ENCODE data around the gene PRTG. TPM values are rescaled to one million over a fixed set of nuclear protein-coding genes. Genes with fewer than 3 reads are reported as not detected.

The PRTG gene
- total RNA-seq, 4 donors from 2014 or later = 1.8 to 6.8 (median 2.9) TPM

- TF ChIP-seq CTCF (IDR thresholded peaks at IDR 0.05) = no peak
- ATAC-seq (ENCODE audit: low FRiP score) (no peak), DNase-seq (ENCODE audit: low spot score) (no peak)
Measured at GRCh38 chr15:55659481-55659880, 83.5 kb downstream of the PRTG start.

- ATAC-seq (ENCODE audit: low FRiP score) (no peak), DNase-seq (ENCODE audit: low spot score) (no peak)
- no peak for TF ChIP-seq CTCF (IDR thresholded peaks at IDR 0.05)
Measured at GRCh38 chr15:55658886-55659285, 84.1 kb downstream of the PRTG start.

- no peak for TF ChIP-seq CTCF (IDR thresholded peaks at IDR 0.05)
- DNase-seq (ENCODE audit: low spot score) (no peak), ATAC-seq (ENCODE audit: low FRiP score) (no peak)
Measured at GRCh38 chr15:55654561-55655031, 88.4 kb downstream of the PRTG start.

- DNase-seq (ENCODE audit: low spot score) = no peak
- no peak for TF ChIP-seq CTCF (IDR thresholded peaks at IDR 0.05)
- no peak for ATAC-seq (ENCODE audit: low FRiP score)
Measured at GRCh38 chr15:55652909-55653495, 90.0 kb downstream of the PRTG start.

- TF ChIP-seq CTCF (IDR thresholded peaks at IDR 0.05) = no peak
- ATAC-seq (ENCODE audit: low FRiP score) = no peak
- DNase-seq (ENCODE audit: low spot score) = no peak
Measured at GRCh38 chr15:55652359-55652758, 90.6 kb downstream of the PRTG start.

- no peak for TF ChIP-seq CTCF (IDR thresholded peaks at IDR 0.05)
- ATAC-seq (ENCODE audit: low FRiP score) = no peak
Measured at GRCh38 chr15:55649058-55649423, 93.9 kb downstream of the PRTG start.

GRCh38 chr15:55638764-55639163 is 104.2 kb downstream of the PRTG start:
- TF ChIP-seq CTCF (IDR thresholded peaks at IDR 0.05) = no peak
- no peak for DNase-seq (ENCODE audit: low spot score)
- ATAC-seq (ENCODE audit: low FRiP score) = no peak

More at GRCh38 chr15:55649058-55649423, 93.9 kb downstream of the PRTG start:
- DNase-seq (ENCODE audit: low spot score) = no peak

Measured in omental fat pad (tissue), 4 donors.